ENCODE measurements around the gene CDC42BPG.

The CDC42BPG gene

DNA sequence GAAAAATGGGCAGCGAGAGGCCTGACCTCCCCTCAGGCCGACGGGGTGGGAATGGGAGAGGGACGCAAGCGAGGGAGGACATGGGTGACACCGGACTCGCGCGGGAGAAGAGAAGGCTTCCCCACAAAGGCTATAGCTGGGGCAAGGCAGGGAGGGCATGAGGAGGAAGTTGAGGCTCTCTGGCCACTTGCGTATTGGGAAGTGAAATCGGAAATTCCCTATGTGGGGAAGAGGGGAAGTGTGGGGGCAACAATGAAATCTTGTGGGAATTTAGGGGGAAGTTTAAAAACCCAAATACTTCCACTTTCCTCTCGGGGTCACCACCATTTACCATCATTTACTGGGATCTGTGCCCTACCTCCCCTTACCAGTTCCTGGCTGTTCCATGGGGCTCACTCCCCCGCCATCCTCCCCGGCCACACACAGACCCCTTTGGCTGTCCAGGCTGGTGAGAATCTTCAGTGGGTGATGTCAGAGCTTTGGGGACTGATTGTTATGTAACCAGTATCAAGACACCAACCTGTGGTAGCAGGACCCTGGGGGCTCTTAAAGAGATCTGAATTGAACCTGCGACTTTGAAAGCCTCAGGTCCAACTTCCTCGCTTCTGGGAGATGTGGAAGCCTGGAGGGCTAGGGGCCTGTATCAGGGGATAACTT, 34.9 kb upstream of the CDC42BPG start:
- TF ChIP-seq, protein P1, sequence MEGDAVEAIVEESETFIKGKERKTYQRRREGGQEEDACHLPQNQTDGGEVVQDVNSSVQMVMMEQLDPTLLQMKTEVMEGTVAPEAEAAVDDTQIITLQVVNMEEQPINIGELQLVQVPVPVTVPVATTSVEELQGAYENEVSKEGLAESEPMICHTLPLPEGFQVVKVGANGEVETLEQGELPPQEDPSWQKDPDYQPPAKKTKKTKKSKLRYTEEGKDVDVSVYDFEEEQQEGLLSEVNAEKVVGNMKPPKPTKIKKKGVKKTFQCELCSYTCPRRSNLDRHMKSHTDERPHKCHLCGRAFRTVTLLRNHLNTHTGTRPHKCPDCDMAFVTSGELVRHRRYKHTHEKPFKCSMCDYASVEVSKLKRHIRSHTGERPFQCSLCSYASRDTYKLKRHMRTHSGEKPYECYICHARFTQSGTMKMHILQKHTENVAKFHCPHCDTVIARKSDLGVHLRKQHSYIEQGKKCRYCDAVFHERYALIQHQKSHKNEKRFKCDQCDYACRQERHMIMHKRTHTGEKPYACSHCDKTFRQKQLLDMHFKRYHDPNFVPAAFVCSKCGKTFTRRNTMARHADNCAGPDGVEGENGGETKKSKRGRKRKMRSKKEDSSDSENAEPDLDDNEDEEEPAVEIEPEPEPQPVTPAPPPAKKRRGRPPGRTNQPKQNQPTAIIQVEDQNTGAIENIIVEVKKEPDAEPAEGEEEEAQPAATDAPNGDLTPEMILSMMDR (IDR thresholded peaks at IDR 0.05; ENCODE audit: insufficient read depth, low read depth, low read length, missing control alignments), result no peak
- peak overlapping the region; percentile 82 for H3K4me3 ChIP-seq (ENCODE audit: low read length)
- DNase-seq (ENCODE audit: low read depth), result no peak

DNA sequence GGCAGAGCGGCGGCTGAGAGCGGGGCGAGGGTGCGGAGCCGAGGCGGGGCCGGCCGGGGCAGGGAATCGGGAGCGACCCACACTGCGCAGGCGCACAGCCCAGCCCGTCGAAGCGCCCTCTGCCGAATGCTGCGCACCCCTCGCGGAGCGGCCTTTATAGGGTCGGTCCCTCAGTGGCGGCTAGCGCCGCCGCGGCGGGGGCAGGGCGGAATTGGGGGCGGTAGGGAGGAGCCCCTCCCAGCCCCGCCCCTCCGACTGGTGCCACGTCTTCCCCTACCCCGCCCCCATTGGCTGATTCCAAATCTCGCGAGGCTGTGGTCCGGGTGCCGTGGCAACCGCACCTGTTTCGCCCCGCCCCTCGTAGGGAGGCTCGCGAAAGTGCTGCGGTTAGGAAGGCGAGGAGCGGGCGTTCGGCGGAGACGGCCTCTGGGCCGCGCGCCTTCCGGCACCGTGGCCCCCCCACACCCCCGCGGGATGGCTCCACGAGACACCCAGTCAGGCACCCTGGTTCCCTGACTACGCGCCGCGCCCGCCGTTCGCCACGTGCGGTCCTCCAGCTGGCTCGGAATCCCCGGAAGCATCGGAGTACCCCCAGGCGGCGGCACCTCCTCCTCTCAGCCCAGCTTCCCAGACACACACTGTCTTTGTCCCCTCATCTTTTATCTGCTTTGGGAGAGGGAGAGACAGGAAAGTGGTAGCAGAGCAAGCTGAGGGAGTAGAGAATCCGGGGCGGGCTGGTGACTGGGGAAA, 34.2 kb upstream of the CDC42BPG start, which contains the start of gene EHD1:
TSS of gene EHD1 (minus strand) at position 128 of the 750 bp plus-strand sequence. CDS start 157 bp downstream, outside the sequence.
- TF ChIP-seq, protein P1 (IDR thresholded peaks at IDR 0.05; ENCODE audit: insufficient read depth, low read depth, low read length, missing control alignments), result peak; percentile 41
- DNase-seq (ENCODE audit: low read depth), result peak; percentile 98
- peak within 1 kb of the TSS; percentile 84 for H3K4me3 ChIP-seq (ENCODE audit: low read length)

DNA sequence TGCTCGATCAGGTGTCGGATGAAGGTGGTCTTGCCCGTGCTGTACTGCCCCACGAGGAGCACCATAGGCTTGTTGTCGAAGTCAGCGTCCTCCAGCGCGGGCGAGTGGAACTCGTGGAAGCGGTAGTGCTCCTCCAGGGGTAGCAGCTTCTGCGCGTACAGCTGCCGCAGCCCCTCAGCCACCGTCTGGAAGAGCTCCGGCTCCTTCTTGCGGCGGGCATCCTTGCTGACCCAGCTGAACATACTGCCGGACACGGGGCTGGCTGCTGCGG, 33.7 kb upstream of the CDC42BPG start:
- TF ChIP-seq, protein P1 (IDR thresholded peaks at IDR 0.05; ENCODE audit: insufficient read depth, low read depth, low read length, missing control alignments), result no peak
- peak overlapping the region; percentile 84 for H3K4me3 ChIP-seq (ENCODE audit: low read length)
- DNase-seq (ENCODE audit: low read depth), result no peak

DNA sequence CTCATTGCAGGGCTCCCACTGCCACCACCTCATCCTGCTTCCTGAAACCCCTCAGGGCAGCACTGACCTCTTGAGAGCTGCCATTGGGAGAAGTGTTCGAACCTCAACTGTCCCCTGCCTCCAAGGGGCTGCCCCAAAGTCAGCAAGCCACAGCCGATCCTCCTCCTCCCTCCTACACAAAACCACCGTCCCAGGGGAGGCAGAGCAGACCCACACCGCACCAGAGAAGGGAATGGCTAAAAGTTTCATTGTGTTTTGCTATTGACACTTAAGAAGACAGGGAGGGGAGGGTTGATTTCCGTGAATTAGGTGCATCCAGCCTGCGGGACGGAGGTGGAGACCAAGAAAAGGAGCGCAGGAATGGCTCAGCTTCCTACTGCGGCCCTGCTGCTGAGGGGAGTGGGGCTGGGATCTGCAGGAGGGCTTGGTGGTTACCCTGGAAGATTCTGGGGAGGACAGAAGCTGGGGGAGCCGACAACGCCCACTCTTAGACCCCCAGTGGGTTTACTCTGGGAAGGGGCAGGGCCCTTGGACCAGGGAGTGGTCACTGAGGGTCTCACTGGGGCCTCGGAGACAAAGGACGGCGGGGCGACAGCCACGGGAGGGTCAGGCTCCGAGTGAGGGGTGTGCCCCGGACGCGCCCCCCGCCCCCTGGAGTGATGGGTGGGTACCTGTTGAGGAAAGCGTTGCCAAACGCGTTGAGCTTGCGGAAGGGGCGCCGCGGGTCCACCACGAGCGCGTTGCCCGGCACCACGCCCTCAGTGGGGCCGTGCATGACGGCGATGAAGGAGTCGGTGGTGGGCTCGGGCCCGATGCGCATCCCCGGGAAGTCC, 33.2 kb upstream of the CDC42BPG start:
- TF ChIP-seq, protein P1 (IDR thresholded peaks at IDR 0.05; ENCODE audit: insufficient read depth, low read depth, low read length, missing control alignments), result no peak
- peak; percentile 26 for DNase-seq (ENCODE audit: low read depth)
- H3K4me3 ChIP-seq (ENCODE audit: low read length), result peak overlapping the region; percentile 84

DNA sequence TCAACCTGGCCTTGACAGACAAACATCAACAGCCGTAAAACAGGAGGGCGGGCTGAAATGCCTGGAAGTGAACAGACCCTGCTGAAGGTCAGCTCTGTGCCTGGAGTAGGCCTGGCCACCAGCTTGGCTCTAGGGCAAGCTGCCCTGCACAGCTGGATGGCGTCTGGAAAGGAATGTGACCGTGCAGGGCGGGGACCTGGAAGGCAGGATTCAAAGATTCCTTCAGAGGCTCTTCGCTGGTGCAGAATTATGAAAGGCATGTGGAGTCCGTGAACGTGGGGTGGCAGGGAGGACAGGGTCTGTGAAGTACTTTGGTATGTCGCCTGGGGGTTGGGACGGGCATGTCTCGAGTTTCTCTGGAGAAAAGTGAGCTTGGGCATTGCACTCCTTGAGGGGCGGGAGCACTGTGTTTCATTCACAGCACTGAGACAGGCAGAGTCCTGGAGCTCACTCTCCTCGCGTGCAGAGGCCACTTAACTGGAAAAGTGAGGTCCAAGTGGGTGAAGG, 32.4 kb upstream of the CDC42BPG start:
- TF ChIP-seq, protein P1 (IDR thresholded peaks at IDR 0.05; ENCODE audit: insufficient read depth, low read depth, low read length, missing control alignments), result no peak
- peak overlapping the region; percentile 84 for H3K4me3 ChIP-seq (ENCODE audit: low read length)
- DNase-seq (ENCODE audit: low read depth), result peak; percentile 54

DNA sequence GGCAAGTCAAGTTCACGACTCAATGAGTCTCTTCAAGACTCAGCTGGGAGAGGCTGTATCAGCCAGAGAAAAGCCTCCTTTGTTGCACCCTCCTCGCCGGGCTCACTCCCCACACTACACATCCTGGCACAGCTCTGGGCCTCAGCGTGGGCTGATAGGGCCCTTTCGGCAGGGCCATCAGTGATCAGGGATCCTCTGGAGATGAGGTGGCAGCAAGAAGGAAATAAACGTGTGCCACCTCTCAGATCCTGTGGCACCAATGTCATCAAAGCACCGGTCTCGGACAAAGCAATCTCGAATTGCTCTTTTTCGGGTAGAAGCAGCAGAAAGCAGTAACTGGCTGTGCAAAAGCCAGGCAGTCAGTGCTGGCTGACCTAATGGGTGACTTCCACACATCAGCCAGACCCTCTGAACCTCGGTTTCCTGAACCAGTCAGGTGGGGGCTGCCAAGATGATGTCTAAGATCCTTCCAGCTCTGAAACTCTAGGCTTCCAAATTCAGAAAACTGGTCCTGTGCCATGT, 31.8 kb upstream of the CDC42BPG start:
- DNase-seq (ENCODE audit: low read depth), result no peak
- TF ChIP-seq, protein P1 (IDR thresholded peaks at IDR 0.05; ENCODE audit: insufficient read depth, low read depth, low read length, missing control alignments), result no peak
- H3K4me3 ChIP-seq (ENCODE audit: low read length), result peak overlapping the region; percentile 84

Measured in epithelial cell of esophagus (primary cell).